Cardiac fibroblast (primary cell): ENCODE results near the gene PRPF39.
A peak's percentile ranks its signal among the peaks of the same experiment; 100 is the strongest.

Source experiments
- DNase-seq, 2 donors: peaks; one replicate each; pipeline versions ENCODE4 v3.0.0 to v3.0.0-alpha.2; 2010; ENCODE audit warnings: low read depth in 2 of 2
- H3K4me3 ChIP-seq, 2 donors: replicated peaks in 1 of 2; 1 replicate in 1 of 2; 2 replicates in 1 of 2; pipeline ENCODE4 v1.5.1; 2011; ENCODE audit warnings: low read depth in 2 of 2, low read length in 2 of 2, mild to moderate bottlenecking in 2 of 2, moderate library complexity in 1 of 2
- TF ChIP-seq, protein P1 (sequence below): IDR thresholded peaks from one replicate; pipeline ENCODE4 v1.5.1; 2011; ENCODE audit warnings: low read depth, mild to moderate bottlenecking, low read length, inconsistent platforms

The PRPF39 gene

GRCh38 chr14:45082420-45082819 lies 1.5 kb upstream of the PRPF39 start:
- TF ChIP-seq, protein P1, sequence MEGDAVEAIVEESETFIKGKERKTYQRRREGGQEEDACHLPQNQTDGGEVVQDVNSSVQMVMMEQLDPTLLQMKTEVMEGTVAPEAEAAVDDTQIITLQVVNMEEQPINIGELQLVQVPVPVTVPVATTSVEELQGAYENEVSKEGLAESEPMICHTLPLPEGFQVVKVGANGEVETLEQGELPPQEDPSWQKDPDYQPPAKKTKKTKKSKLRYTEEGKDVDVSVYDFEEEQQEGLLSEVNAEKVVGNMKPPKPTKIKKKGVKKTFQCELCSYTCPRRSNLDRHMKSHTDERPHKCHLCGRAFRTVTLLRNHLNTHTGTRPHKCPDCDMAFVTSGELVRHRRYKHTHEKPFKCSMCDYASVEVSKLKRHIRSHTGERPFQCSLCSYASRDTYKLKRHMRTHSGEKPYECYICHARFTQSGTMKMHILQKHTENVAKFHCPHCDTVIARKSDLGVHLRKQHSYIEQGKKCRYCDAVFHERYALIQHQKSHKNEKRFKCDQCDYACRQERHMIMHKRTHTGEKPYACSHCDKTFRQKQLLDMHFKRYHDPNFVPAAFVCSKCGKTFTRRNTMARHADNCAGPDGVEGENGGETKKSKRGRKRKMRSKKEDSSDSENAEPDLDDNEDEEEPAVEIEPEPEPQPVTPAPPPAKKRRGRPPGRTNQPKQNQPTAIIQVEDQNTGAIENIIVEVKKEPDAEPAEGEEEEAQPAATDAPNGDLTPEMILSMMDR = no peak
- H3K4me3 ChIP-seq = no peak overlapping the region

GRCh38 chr14:45083617-45083975 lies 320 bp upstream of the PRPF39 start:
- DNase-seq = no peak
- TF ChIP-seq, protein P1 = no peak
- H3K4me3 ChIP-seq = peak overlapping the region; percentile 54 to 68

More at GRCh38 chr14:45082420-45082819, 1.5 kb upstream of the PRPF39 start:
- no peak for DNase-seq

GRCh38 chr14:45084946-45085346 lies 1.0 kb downstream of the PRPF39 start:
- peak overlapping the region; percentile 68 for H3K4me3 ChIP-seq
- peak; percentile 34 to 41 for DNase-seq
- TF ChIP-seq, protein P1 = no peak

DNA sequence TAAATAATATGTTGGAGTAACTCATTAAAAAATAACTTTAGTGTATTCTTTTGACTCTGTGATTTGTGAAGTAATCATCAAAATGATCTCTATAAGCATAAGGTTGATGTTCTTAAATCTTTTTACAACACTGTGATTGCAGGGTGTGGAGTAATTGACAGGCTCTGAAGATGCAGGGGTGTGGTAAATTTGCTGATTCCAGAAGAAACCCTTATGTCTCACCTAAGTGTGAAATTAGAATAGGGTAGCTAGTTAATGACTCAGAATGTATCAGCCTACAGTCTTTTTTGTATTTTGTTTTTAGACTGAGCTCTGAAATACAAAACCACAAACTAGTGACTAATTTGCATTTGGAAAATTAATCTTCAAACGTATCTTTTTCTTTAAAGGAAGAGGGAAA lies 5.9 kb downstream of the PRPF39 start:
- TF ChIP-seq, protein P1 = no peak
- DNase-seq = peak in 1 of 2 donors; percentile 57
- no peak overlapping the region for H3K4me3 ChIP-seq

GRCh38 chr14:45091710-45092109 lies 7.8 kb downstream of the PRPF39 start:
- peak; percentile 27 to 70 for DNase-seq
- TF ChIP-seq, protein P1 = no peak
- H3K4me3 ChIP-seq = no peak overlapping the region

GRCh38 chr14:45094275-45094674 lies 10.4 kb downstream of the PRPF39 start:
- TF ChIP-seq, protein P1 = no peak
- H3K4me3 ChIP-seq = no peak overlapping the region
- DNase-seq = no peak

- DNase-seq = no peak
- no peak overlapping the region for H3K4me3 ChIP-seq
- TF ChIP-seq, protein P1 = no peak
Observed at GRCh38 chr14:45095143-45095542, 11.2 kb downstream of the PRPF39 start.
